GM13977 (cell line): ENCODE results near the gene CKAP5.

Source experiments
- DNase-seq: peaks from one replicate; pipeline ENCODE4 v3.0.0; 2012; ENCODE audit warnings: low spot score
- in situ Hi-C: fragments of 300-500 bp; cut with MboI; formaldehyde crosslinking; loops from one replicate; pipeline ENCODE4 v1.12.0; 2022; ENCODE audit warnings: low sequenced_read_pairs, low pct_unique_long_range_greater_than_20kb, mixed read lengths, inconsistent platforms; ENCODE audit not compliant: unreplicated experiment
- TF ChIP-seq, protein P1 (sequence below): IDR thresholded peaks from 2 replicates; pipeline ENCODE4 v1.5.1; 2012; ENCODE audit warnings: mild to moderate bottlenecking, control low read depth; ENCODE audit not compliant: insufficient read depth; ENCODE audit errors: extremely low read depth, missing control alignments

Gene CKAP5

DNA sequence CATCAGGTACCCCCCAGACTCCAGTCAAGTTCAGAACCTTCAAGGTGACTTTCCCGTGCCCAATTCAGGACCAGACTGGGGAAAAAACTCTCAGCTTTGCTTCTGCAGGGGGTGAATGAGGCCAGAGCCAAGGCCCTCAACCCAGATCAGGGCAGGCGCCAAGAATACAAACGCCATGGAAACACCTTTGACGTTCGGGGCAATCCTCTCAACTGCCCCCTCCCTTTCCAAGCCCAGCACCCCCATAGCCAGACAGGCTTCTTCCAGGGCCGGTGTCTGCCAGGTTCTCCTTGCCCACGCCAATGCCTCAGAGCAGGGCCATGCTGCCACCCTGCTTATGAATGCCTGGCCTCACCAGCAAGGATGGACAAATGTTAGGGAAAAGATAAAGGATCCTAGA is 151.5 kb downstream of the CKAP5 start:
- DNase-seq = no peak
- in situ Hi-C loops = no loop called here
- TF ChIP-seq, protein P1, sequence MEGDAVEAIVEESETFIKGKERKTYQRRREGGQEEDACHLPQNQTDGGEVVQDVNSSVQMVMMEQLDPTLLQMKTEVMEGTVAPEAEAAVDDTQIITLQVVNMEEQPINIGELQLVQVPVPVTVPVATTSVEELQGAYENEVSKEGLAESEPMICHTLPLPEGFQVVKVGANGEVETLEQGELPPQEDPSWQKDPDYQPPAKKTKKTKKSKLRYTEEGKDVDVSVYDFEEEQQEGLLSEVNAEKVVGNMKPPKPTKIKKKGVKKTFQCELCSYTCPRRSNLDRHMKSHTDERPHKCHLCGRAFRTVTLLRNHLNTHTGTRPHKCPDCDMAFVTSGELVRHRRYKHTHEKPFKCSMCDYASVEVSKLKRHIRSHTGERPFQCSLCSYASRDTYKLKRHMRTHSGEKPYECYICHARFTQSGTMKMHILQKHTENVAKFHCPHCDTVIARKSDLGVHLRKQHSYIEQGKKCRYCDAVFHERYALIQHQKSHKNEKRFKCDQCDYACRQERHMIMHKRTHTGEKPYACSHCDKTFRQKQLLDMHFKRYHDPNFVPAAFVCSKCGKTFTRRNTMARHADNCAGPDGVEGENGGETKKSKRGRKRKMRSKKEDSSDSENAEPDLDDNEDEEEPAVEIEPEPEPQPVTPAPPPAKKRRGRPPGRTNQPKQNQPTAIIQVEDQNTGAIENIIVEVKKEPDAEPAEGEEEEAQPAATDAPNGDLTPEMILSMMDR = no peak

DNA sequence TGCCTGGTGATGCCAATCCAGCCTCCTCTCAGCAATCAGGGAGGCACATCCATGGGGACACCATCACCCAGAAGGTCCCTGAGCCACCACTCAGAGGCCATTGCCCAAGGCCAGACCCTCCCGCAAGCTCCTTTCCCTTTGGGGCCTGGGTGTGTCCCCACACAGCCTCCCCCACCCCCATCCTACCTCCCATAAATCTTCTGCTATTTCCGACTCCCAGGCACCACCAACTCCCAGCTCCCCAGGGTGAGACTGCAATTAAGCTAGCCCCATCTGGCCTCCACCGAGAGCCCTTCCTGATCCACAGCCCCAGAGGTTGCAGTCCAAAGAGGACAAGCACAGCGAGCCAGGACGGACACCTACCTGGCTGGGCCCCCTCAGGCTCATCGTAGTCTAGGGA is 152.0 kb downstream of the CKAP5 start:
- TF ChIP-seq, protein P1 = no peak
- in situ Hi-C loops = no loop called here
- no peak for DNase-seq

- no peak for DNase-seq
- in situ Hi-C loops = no loop called here
- TF ChIP-seq, protein P1 = no peak
These were observed 152.5 kb downstream of the CKAP5 start for GRCh38 chr11:46693597-46694012.
